Prostate gland (tissue), 2 donors: ENCODE data around the gene DMXL1. TPM values are rescaled to one million over a fixed set of nuclear protein-coding genes. Genes with fewer than 3 reads are reported as not detected.

Experiments used
- DNase-seq: peaks from one replicate; pipeline ENCODE4 v3.0.0-alpha.2; 2019; ENCODE audit warnings: low spot score
- H3K27ac ChIP-seq, 2 donors: fragments of 200-600 bp; sonication (generic); 2 replicates each; pipeline ENCODE4 v1.5.1; 2017 to 2019
- H3K27me3 ChIP-seq: fragments of 200-600 bp; sonication (generic); replicated peaks from 2 replicates; pipeline ENCODE4 v1.5.1; 2019; ENCODE audit not compliant: insufficient read depth
- H3K36me3 ChIP-seq, 2 donors: fragments of 200-600 bp; sonication (generic); 1 replicate in 1 of 2; 2 replicates in 1 of 2; pipeline versions ENCODE4 v1.5.1 to v1.8.1; 2017 to 2019
- H3K4me1 ChIP-seq: fragments of 200-600 bp; sonication (generic); replicated peaks from 2 replicates; pipeline ENCODE4 v1.5.1; 2019
- H3K4me3 ChIP-seq, 2 donors: fragments of 200-600 bp; sonication (generic); 2 replicates each; pipeline ENCODE4 v1.5.1; 2017 to 2019
- H3K9me3 ChIP-seq: fragments of 200-600 bp; sonication (generic); 2 replicates; pipeline ENCODE4 v1.5.1; 2017
- CTCF ChIP-seq, 4 experiments: fragments of 200-600 bp in 2 of 4; fragments of 450-650 bp in 2 of 4; sonication (generic) in 2 of 4; IDR thresholded peaks; 1 replicate in 3 of 4; 2 replicates in 1 of 4; pipeline ENCODE4 v1.5.1; 2016 to 2019; ENCODE audit warnings: antibody characterized with exemption in 4 of 4, mild to moderate bottlenecking in 2 of 4, moderate library complexity in 2 of 4
- POLR2A ChIP-seq: fragments of 450-650 bp; IDR thresholded peaks from one replicate; pipeline ENCODE4 v1.6.1; 2016; ENCODE audit warnings: antibody characterized with exemption, mild to moderate bottlenecking
- POLR2AphosphoS5 ChIP-seq: sonication (generic); formaldehyde crosslinking; IDR thresholded peaks from one replicate; pipeline ENCODE4 v1.6.1; 2017; ENCODE audit warnings: antibody characterized with exemption
- WGBS: methylation state at CpG from one replicate; pipeline ENCODE4 v1.1.5; 2018; 5-methylcytosine and 5-hydroxymethylcytosine counted together
- intact Hi-C: fragments of 100-400 bp; cut with DNase I; formaldehyde crosslinking; loops from one replicate; pipeline ENCODE4 v1.14.2; 2022
- total RNA-seq, 2 donors: library from RNA; depleted of rRNA; stranded (reverse); fragments of >200 nt; gene quantifications; one replicate each; pipeline ENCODE4 v1.1.0, GENCODE V29; 2016

Gene DMXL1
- total RNA-seq, 2 donors from 2014 or later, result 89.2 to 180 TPM

DNA sequence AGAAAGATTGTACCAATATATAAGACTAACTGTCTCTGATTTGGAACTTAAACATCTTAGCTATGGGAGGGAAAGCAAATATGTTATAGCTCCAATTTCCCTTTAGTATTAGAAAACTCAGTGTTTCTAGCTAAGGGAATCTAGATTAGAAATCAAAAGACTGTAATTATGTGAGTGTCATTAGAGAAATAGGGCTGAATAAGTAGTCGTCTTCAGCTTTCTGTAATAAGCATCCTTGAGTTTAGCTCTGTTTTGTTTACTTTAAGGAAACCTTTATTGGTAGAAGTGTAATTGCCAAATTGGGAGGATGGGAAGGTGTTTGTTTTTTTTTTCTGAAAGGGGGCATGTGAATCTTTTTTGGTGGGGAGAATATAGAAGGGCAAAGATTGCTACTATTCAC, 5.2 kb downstream of the DMXL1 start:
- WGBS, result 20% methylated on average over 1 of the region's 1 CpG
- TF ChIP-seq POLR2AphosphoS5 (no peak), CTCF (IDR thresholded peaks at IDR 0.05) (no peak), POLR2A (no peak)
- intact Hi-C loops, result no loop called here

DNA sequence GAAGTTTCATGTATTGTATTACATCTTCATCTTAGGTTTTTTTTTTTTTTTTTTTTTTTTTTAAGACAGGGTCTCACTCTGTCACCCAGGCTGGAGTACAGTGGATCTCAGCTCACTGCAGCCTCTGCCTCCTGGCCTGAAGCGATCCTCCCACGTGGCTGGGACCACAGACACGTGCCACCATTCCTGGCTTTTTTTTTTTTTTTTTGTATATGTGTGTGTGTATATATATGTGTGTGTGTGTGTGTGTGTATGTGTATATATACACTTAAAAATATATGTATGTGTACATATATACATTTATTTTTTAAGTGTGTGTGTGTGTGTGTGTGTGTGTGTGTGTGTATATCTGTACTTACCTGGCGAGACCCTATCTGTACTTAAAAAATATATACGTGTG, 6.6 kb downstream of the DMXL1 start:
- WGBS, result 89% methylated on average over 5 of the region's 5 CpGs
- Histone ChIP-seq H3K27ac (no peak overlapping the region), H3K4me1 (peaks cover 5% of the 10 kb centered on the region), H3K4me3 (no peak overlapping the region), H3K9me3 (no peaks in the 10 kb centered on the region), H3K36me3 (no peaks in the 10 kb centered on the region), H3K27me3 (no peaks in the 10 kb centered on the region)
- no peak for DNase-seq
- TF ChIP-seq POLR2AphosphoS5 (no peak), POLR2A (no peak), CTCF (IDR thresholded peaks at IDR 0.05) (no peak)
- intact Hi-C loops, result no loop called here

More for the DNA sequence above, 5.2 kb downstream of the DMXL1 start:
- H3K4me1 ChIP-seq, result peaks cover 5% of the 10 kb centered on the region
- DNase-seq, result no peak
- no peaks in the 10 kb centered on the region for H3K36me3 ChIP-seq
- H3K27ac ChIP-seq, result no peak overlapping the region
- no peaks in the 10 kb centered on the region for H3K9me3 ChIP-seq
- no peaks in the 10 kb centered on the region for H3K27me3 ChIP-seq
- no peak overlapping the region for H3K4me3 ChIP-seq

- no peaks in the 10 kb centered on the region for H3K36me3 ChIP-seq
- no peak for DNase-seq
- H3K4me3 ChIP-seq, result no peak overlapping the region
- H3K4me1 ChIP-seq, result peaks cover 5% of the 10 kb centered on the region
- H3K27me3 ChIP-seq, result no peaks in the 10 kb centered on the region
- no peaks in the 10 kb centered on the region for H3K9me3 ChIP-seq
- TF ChIP-seq CTCF (IDR thresholded peaks at IDR 0.05) (no peak), POLR2AphosphoS5 (no peak), POLR2A (no peak)
- WGBS, result 87% methylated on average over 1 of the region's 1 CpG
- intact Hi-C loops, result no loop called here
- H3K27ac ChIP-seq, result no peak overlapping the region
Measured at GRCh38 chr5:119078071-119078846, 7.4 kb downstream of the DMXL1 start.

DNA sequence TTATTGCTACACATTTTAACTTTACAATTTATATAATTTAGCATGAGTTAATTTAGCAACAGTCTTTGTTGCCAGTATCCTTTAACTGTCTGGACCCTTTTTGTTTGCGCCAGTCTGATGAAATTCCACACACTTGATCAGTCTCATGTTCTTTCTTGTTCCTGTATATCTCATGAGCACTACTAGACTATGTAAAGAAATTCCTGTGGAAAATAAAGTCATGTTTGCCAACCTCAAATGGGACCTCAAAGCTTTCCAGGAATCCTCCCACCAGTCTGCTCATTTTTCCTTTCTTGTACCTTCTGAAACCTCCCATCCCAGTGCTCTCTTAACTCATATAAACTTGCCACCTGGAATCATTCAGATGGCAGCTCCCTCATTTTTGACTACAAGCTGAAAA, 8.0 kb downstream of the DMXL1 start:
- H3K27ac ChIP-seq, result no peak overlapping the region

More for the DNA sequence above, 8.0 kb downstream of the DMXL1 start:
- H3K4me1 ChIP-seq, result peaks cover 5% of the 10 kb centered on the region
- no peaks in the 10 kb centered on the region for H3K27me3 ChIP-seq
- H3K9me3 ChIP-seq, result no peaks in the 10 kb centered on the region
- H3K4me3 ChIP-seq, result no peak overlapping the region
- no peak for TF ChIP-seq CTCF (IDR thresholded peaks at IDR 0.05)
- no peak for TF ChIP-seq POLR2A
- TF ChIP-seq POLR2AphosphoS5, result no peak
- 78% methylated on average over 1 of the region's 1 CpG for WGBS
- intact Hi-C loops, result no loop called here
- no peak for DNase-seq
- H3K36me3 ChIP-seq, result no peaks in the 10 kb centered on the region
